ENCODE results near the gene MICAL2.

MICAL2 gene

GRCh38 chr11:12263141-12263693 is 152.8 kb downstream of the MICAL2 start:
- H3K36me3 ChIP-seq (replicated peaks), result no peaks in the 10 kb centered on the region
- DNase-seq (ENCODE audit: low spot score in 2 of 2), result no peak
- H3K27me3 ChIP-seq (ENCODE audit: low read depth), result no peaks in the 10 kb centered on the region
- in situ Hi-C loops (cut with MboI; ENCODE audit: low sequenced_read_pairs), result loop anchor here (25.0 kb wide), 1 partner anchor 326 kb away; no protein-coding TSS in a partner anchor
- no peaks in the 10 kb centered on the region for H3K9me3 ChIP-seq
- H3K4me1 ChIP-seq, result no peaks in the 10 kb centered on the region
- H3K4me3 ChIP-seq, result no peak overlapping the region

- no peak for DNase-seq (ENCODE audit: low spot score in 2 of 2)
- no peaks in the 10 kb centered on the region for H3K9me3 ChIP-seq
- H3K27me3 ChIP-seq (ENCODE audit: low read depth), result no peaks in the 10 kb centered on the region
- in situ Hi-C loops (cut with MboI; ENCODE audit: low sequenced_read_pairs), result loop anchor here (25.0 kb wide), 1 partner anchor 327 kb away; no protein-coding TSS in a partner anchor
- H3K4me1 ChIP-seq, result no peaks in the 10 kb centered on the region
- H3K36me3 ChIP-seq (replicated peaks), result no peaks in the 10 kb centered on the region
- H3K4me3 ChIP-seq, result no peak overlapping the region
These were observed 154.0 kb downstream of the MICAL2 start for GRCh38 chr11:12264361-12264760.

DNA sequence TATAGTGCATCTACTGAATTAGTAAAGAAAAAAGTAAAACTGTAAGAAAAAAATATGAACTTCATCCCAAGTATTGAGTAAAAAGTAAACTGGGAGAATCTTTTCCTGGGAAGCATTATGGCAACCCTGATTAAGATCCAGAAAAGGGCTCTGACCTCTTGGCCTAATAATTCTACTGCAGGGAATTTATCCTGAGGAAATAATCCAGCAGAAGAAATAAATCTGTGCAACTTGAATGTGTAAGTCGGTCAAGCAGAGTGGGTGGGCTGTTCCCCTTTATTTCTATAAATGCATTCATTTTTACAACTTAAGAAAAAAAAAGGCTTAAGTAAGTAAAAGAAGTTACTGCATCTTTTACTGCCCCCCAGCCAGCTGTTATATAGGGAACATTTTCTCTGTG is 155.7 kb downstream of the MICAL2 start:
- no peak overlapping the region for H3K4me3 ChIP-seq
- DNase-seq (ENCODE audit: low spot score in 2 of 2), result no peak
- H3K27me3 ChIP-seq (ENCODE audit: low read depth), result no peaks in the 10 kb centered on the region
- H3K9me3 ChIP-seq, result no peaks in the 10 kb centered on the region
- in situ Hi-C loops (cut with MboI; ENCODE audit: low sequenced_read_pairs), result loop anchor here (25.0 kb wide), 1 partner anchor 329 kb away; no protein-coding TSS in a partner anchor
- H3K4me1 ChIP-seq, result no peaks in the 10 kb centered on the region
- no peaks in the 10 kb centered on the region for H3K36me3 ChIP-seq (replicated peaks)

DNA sequence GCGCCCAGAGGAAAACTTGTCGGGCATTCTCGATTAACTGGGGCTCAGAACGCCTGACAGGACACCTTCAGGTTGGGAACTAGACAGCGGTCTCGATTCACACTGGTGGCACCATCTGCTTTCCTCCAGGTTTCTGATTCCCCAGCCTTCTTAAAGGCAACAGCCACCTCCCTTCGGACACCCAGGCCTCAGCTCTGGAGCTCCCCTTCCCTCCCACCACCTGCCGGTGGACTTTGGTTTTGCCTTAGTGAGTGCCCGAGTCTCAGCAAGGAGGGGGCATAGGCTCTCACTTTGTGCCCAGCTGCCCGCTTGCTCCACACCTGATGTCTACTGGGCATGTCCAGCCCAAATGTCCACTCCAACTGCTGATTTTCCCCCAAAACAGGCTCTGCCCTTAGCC is 156.6 kb downstream of the MICAL2 start:
- in situ Hi-C loops (cut with MboI; ENCODE audit: low sequenced_read_pairs), result loop anchor here (25.0 kb wide), 1 partner anchor 330 kb away; no protein-coding TSS in a partner anchor
- DNase-seq (ENCODE audit: low spot score in 2 of 2), result no peak
- Histone ChIP-seq H3K27me3 (ENCODE audit: low read depth) (no peaks in the 10 kb centered on the region), H3K4me1 (no peaks in the 10 kb centered on the region), H3K4me3 (no peak overlapping the region), H3K36me3 (replicated peaks) (no peaks in the 10 kb centered on the region), H3K9me3 (no peaks in the 10 kb centered on the region)

DNA sequence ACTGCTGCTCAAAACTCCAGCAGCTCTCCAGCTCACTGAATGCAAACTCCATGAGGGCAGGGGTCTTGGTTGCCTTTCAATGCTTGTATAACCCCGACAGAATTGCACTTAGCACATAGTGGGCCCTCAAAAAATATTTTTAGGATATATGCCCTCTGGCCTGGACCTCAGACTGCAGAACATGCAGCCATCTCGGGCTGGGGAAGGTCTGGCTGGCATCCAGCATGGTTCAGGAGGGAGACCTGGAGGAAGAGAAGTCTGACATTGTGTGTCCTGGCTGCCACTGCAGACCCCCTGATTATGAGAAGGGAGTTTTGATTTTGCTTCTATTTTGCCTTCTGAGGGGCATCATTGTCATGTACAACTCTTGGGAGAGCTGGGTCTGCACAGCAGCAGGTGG is 157.5 kb downstream of the MICAL2 start:
- Histone ChIP-seq H3K36me3 (replicated peaks) (no peaks in the 10 kb centered on the region), H3K4me1 (no peaks in the 10 kb centered on the region), H3K27me3 (ENCODE audit: low read depth) (no peaks in the 10 kb centered on the region), H3K9me3 (no peaks in the 10 kb centered on the region), H3K4me3 (no peak overlapping the region)
- no peak for DNase-seq (ENCODE audit: low spot score in 2 of 2)
- in situ Hi-C loops (cut with MboI; ENCODE audit: low sequenced_read_pairs), result loop anchor here (25.0 kb wide), 1 partner anchor 331 kb away; no protein-coding TSS in a partner anchor

GRCh38 chr11:12269104-12269441 is 158.7 kb downstream of the MICAL2 start:
- no peaks in the 10 kb centered on the region for H3K9me3 ChIP-seq
- H3K4me1 ChIP-seq, result no peaks in the 10 kb centered on the region
- H3K36me3 ChIP-seq (replicated peaks), result no peaks in the 10 kb centered on the region
- H3K4me3 ChIP-seq, result no peak overlapping the region
- no peaks in the 10 kb centered on the region for H3K27me3 ChIP-seq (ENCODE audit: low read depth)
- no peak for DNase-seq (ENCODE audit: low spot score in 2 of 2)
- in situ Hi-C loops (cut with MboI; ENCODE audit: low sequenced_read_pairs), result loop anchor here (25.0 kb wide), 1 partner anchor 332 kb away; no protein-coding TSS in a partner anchor

DNA sequence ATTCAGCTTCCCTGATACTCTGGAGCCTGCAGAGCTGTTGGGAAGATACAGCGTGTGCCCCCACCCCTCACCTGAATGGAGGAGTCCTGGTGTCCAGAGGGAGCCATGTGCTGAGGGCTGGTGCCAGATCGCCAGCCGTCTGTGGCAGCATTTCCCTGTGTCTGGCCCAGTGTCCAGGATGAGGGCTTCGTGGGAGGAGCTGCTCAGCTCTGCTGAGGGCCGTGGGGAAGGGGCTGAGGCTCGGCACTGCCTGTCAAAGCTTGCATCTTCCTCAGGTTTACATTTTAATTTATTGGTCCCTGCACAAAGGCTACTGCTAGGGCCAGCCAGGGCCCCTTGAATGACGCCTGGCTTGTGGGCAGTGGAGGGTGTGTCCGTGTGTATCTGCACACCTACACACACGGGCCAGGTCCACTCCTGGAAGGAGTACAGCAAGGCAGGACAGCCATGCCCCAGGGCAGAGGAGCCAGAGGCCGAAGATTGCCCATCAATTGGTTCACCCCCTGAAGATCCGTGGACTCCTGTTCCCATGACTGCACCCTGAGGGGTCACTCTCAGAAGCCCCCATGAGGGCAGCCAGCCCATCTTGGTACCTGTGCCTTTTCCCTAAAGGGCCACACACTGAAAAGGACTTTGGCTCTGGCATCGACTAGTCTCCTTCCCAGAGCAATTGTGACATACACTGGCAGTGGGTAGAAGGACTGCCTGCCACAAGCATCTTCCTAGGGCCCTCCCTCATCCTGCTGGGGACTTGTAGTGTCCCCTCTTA is 159.2 kb downstream of the MICAL2 start:
- in situ Hi-C loops (cut with MboI; ENCODE audit: low sequenced_read_pairs), result loop anchor here (5.0 to 25.0 kb wide), 2 partner anchors 222 to 332 kb away; no protein-coding TSS in a partner anchor
- Histone ChIP-seq H3K27me3 (ENCODE audit: low read depth) (no peaks in the 10 kb centered on the region), H3K4me3 (no peak overlapping the region), H3K4me1 (no peaks in the 10 kb centered on the region), H3K9me3 (no peaks in the 10 kb centered on the region), H3K36me3 (replicated peaks) (no peaks in the 10 kb centered on the region)
- no peak for DNase-seq (ENCODE audit: low spot score in 2 of 2)

DNA sequence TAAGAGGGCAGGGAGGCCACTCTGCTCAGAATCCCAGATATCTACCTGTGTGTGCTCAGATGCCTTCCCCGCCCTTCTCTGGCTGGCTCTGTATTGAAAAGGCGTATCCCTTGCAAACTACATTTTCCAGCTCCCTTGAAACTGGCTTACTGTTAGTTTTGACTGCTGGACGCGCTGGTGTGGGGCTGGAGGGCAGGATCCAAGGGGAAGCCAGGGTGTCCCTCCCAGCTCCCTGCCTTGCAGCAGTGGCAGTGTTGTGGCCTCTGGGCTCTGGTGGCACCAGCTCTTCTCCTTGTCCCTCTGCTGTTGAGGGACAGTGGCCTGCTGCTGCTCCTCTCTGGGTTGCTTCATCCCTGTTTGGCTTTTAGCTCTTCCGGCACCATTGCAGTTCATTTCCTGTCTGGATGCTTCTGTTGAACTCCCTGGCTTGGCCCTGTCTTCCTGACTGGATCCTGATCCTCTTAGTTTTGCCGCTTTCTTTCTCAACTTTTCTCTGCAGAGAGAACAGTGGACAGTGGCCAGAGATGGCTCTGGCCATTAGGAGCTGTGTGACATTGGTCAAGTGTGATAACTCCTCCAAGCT is 159.9 kb downstream of the MICAL2 start:
- Histone ChIP-seq H3K27me3 (ENCODE audit: low read depth) (no peaks in the 10 kb centered on the region), H3K4me1 (no peaks in the 10 kb centered on the region), H3K9me3 (no peaks in the 10 kb centered on the region), H3K36me3 (replicated peaks) (no peaks in the 10 kb centered on the region), H3K4me3 (no peak overlapping the region)
- DNase-seq (ENCODE audit: low spot score in 2 of 2), result no peak
- in situ Hi-C loops (cut with MboI; ENCODE audit: low sequenced_read_pairs), result loop anchor here (5.0 to 25.0 kb wide), 2 partner anchors 223 to 333 kb away; no protein-coding TSS in a partner anchor

- Histone ChIP-seq H3K36me3 (replicated peaks) (no peaks in the 10 kb centered on the region), H3K4me1 (no peaks in the 10 kb centered on the region), H3K4me3 (no peak overlapping the region), H3K9me3 (no peaks in the 10 kb centered on the region), H3K27me3 (ENCODE audit: low read depth) (no peaks in the 10 kb centered on the region)
- no peak for DNase-seq (ENCODE audit: low spot score in 2 of 2)
- in situ Hi-C loops (cut with MboI; ENCODE audit: low sequenced_read_pairs), result loop anchor here (5.0 to 25.0 kb wide), 2 partner anchors 224 to 334 kb away; no protein-coding TSS in a partner anchor
These were observed 160.4 kb downstream of the MICAL2 start for GRCh38 chr11:12270817-12271216.

- no peaks in the 10 kb centered on the region for H3K4me1 ChIP-seq
- no peaks in the 10 kb centered on the region for H3K9me3 ChIP-seq
- in situ Hi-C loops (cut with MboI; ENCODE audit: low sequenced_read_pairs), result loop anchor here (5.0 to 25.0 kb wide), 2 partner anchors 224 to 334 kb away; no protein-coding TSS in a partner anchor
- no peaks in the 10 kb centered on the region for H3K36me3 ChIP-seq (replicated peaks)
- H3K4me3 ChIP-seq, result no peak overlapping the region
- H3K27me3 ChIP-seq (ENCODE audit: low read depth), result no peaks in the 10 kb centered on the region
- no peak for DNase-seq (ENCODE audit: low spot score in 2 of 2)
These were observed 160.9 kb downstream of the MICAL2 start for GRCh38 chr11:12271241-12271640.

DNA sequence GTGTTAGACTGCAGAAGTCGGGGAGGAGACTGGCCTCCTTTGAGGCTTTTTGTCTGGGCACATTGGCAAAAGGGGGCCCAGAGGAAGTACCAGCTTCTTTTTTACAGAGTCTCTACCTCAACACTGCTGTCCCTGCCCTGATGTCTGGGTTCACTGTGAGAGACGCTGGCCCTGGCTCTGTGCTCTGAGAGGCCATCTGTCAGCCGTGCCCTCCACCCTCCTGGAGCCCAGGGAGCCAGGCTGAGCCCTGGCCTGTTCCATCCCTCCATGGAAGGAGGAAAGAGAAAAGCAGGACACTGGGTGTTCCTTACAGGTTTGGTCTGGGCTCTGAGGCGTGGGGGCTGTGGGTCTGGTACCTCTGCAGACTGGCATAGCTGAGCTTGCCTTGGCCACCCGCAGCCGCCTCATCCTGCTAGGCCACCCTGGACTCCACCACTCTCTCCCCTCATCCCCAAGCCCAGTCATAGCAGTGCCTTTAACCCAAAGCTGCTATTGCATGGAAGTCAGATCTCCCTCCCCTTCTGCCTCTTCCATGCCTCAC is 161.5 kb downstream of the MICAL2 start:
- H3K4me1 ChIP-seq, result no peaks in the 10 kb centered on the region
- DNase-seq (ENCODE audit: low spot score in 2 of 2), result no peak
- H3K9me3 ChIP-seq, result no peaks in the 10 kb centered on the region
- in situ Hi-C loops (cut with MboI; ENCODE audit: low sequenced_read_pairs), result loop anchor here (5.0 to 25.0 kb wide), 2 partner anchors 225 to 335 kb away; no protein-coding TSS in a partner anchor
- no peaks in the 10 kb centered on the region for H3K27me3 ChIP-seq (ENCODE audit: low read depth)
- no peaks in the 10 kb centered on the region for H3K36me3 ChIP-seq (replicated peaks)
- no peak overlapping the region for H3K4me3 ChIP-seq

DNA sequence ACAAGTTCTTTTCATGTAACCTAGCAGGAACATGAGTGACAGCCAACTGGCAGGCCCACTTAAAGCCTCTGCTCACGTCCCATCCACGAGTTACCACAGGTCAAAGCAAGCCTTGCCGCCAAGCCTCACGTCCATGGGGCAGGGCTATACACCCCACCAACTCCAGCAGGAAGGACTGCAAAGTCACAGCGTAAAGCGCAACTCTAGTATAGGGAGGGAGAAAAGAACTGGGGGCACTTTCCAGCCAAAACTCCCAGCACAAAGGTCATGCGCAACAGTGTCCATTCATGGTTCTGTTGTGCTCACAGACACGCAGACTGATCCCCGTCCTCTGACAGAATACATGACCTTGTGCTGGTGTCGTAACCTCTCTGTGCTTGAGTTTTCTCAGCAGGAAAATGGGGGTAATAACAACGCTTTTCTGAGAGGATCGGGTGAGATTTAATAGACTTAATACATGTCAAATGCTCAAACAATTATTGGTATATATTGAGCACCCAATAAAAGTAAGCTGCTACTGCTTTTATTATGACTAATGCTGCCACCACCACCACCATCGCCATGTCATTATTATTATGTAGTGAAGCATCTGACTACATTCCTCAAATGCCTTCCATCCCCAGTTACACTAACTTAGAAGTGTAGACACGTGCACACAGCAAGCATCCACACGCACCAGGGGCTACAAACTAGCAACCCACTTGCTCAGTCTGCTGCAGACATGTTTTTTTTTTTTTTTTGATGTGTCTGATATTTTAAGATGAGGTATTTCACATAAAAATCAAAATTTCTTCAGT is 162.6 kb downstream of the MICAL2 start:
- no peak for DNase-seq (ENCODE audit: low spot score in 2 of 2)
- in situ Hi-C loops (cut with MboI; ENCODE audit: low sequenced_read_pairs), result loop anchor here (5.0 to 25.0 kb wide), 2 partner anchors 226 to 336 kb away; no protein-coding TSS in a partner anchor
- no peak overlapping the region for H3K4me3 ChIP-seq

DNA sequence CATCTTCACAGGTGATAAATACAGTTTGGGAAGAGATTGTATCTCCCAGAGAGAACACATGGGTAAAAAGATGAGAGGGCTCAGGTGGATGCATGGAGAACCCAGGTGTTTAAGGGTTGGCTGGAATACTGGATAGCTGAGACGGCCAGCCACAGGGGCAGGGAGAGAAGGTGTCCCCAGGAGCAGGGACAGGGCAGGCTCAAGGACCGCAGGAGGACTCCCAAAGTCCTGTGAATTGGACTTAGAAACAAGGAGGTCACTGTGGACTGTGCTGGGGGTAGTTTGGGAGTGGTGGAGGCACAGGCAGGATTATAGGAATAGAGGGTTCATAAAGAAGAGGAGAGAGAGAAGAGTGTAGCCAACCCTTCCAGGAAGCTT is 163.2 kb downstream of the MICAL2 start:
- in situ Hi-C loops (cut with MboI; ENCODE audit: low sequenced_read_pairs), result loop anchor here (5.0 to 25.0 kb wide), 2 partner anchors 226 to 336 kb away; no protein-coding TSS in a partner anchor
- H3K9me3 ChIP-seq, result no peaks in the 10 kb centered on the region
- DNase-seq (ENCODE audit: low spot score in 2 of 2), result no peak
- no peaks in the 10 kb centered on the region for H3K27me3 ChIP-seq (ENCODE audit: low read depth)
- no peaks in the 10 kb centered on the region for H3K36me3 ChIP-seq (replicated peaks)
- no peaks in the 10 kb centered on the region for H3K4me1 ChIP-seq
- no peak overlapping the region for H3K4me3 ChIP-seq

More for the DNA sequence above, 162.6 kb downstream of the MICAL2 start:
- Histone ChIP-seq H3K27me3 (ENCODE audit: low read depth) (no peaks in the 10 kb centered on the region), H3K4me1 (no peaks in the 10 kb centered on the region), H3K9me3 (no peaks in the 10 kb centered on the region), H3K36me3 (replicated peaks) (no peaks in the 10 kb centered on the region)
